ENCODE results near the gene DHX16.

DHX16 gene

DNA sequence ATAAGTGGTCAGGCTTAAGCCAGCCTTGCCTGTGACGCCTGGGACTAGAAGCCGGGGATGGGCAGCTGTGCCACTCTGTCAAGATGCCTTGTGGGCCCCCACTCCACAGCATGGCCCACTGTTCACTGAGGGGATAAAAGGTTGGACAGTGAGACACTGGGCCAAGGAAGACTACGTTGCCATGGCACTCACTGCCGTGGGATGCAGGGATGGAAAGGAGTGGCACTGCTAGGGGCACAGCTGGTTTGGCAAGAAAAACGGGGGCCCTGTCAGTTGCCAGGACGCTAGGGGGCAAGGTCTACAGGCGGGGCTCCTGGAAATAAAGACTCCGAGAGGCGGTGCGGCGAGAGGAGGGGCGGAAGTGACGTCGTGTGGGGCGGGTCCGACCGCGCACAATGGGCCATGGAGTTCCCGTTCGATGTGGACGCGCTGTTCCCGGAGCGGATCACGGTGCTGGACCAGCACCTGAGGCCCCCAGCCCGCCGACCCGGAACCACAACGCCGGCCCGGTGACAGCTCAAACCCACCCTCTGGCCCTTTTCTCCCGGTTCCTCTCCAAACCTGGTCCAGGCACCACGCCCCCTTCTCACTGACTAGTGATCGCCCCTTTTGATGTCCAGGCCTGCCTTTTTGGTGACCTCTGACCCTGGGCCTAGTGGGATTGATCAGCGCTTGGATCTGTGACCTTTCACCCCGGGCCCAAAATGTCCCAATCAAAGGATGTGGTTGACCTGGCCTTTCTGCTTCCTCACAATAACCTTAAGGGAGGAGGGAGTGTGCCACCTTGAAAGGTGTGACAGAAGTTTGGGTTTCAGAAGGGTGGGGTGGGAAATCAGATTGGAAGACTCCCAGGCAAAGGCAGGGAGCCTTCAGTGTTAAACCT, 46.1 kb downstream of the DHX16 start, which contains the start of gene ATAT1:
ATAT1 (plus strand) TSS at position 391 of the 883 bp plus-strand sequence.
- DNase-seq: peak; percentile 89

DNA sequence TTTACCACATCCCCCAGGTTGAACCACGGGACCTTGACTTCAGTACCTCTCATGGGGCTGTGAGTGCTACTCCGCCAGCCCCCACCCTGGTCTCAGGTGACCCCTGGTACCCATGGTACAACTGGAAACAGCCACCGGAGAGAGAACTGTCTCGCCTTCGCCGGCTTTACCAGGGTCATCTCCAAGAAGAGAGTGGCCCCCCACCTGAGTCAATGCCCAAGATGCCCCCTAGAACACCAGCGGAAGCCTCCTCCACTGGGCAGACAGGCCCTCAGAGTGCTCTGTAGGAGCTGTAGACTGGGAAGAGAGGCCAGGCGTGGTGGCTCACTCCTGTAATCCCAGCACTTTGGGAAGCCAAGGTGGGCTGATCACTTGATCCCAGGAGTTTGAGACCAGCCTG, 47.3 kb downstream of the DHX16 start:
- DNase-seq: no peak

DNA sequence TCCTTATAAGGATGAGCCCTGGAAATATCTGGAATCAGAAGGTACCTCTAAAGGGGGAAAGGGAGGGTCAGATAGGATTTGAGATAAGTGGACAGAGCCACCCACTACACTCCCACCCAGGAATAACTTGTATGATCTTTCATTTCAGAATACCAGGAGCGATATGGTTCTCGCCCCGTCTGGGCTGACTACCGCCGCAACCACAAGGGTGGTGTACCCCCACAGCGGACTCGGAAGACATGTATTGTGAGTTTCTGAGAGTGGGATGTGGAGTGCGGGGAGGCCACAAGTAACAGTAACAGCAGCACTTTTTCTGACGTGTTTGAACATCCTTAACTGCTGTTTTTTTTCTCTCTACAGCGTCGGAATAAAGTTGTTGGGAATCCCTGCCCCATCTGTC, 53.2 kb downstream of the DHX16 start:
- DNase-seq: no peak

DNA sequence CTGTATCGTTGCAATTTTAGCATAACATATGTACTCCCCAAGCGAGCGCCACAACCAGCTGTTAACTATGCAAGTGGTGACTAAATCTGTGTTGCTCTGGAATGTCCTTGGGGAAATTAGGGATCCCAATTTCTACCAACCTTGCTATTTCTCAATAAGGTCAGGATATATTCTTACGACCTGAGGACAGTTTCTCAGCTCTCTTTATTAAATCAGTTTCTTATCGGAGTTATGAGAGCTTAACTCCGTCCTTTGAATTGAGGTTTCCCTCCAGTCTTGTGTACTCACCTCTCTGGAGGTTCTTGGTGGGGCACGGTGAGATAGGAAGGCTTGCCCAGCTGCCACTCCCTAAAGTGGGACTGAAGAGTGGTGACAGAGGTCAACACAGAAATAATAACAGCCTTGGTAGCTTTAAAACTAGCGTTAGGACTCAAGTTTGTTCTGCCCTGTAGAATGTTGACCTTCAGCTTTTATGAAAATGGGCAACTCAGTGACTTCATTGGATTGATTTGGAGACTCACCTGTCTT, 54.5 kb downstream of the DHX16 start:
- no peak for DNase-seq

DNA sequence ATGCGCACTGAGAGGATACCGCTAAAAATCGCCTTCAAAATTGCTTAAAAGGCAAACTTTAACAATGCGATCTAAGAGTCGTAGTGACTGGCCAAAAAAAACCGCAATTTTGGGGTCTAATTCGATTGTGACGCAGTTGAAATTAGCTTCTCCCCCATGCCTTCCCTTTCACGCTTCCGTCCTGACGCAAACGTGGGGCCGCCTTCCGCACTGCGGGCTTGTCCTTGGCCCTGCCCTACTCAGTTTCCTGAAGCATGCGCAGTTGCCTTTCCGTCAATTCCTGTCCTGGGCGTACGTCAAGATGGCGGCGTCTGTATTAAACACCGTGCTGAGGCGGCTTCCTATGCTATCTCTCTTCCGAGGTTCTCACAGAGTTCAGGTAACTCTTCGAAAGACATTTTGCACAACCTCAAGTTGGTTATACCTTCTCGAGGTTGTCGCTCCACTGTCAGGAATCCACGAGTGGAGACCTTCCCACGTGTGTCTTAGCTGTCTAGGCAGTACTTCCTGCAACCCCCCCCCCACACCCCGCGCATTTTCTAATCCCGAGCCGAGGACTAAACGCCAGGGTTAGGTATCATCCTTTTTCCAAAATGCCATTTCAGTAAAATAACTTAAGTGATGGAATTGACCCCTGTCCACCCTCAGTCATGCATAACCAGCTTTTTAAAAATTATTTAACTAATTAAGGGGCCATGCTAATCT, 55.1 kb downstream of the DHX16 start, which contains the start of gene MRPS18B:
MRPS18B (plus strand) TSS at position 276 of the 705 bp plus-strand sequence; CDS start at position 302, 26 bp downstream.
- peak; percentile 98 for DNase-seq

GRCh38 chr6:30616811-30617564, 55.8 kb downstream of the DHX16 start, which contains the start of gene PPP1R10:
Gene PPP1R10 (minus strand): TSS chr6:30617243. CDS start chr6:30609944, 7,299 bp downstream.
- peak; percentile 100 for DNase-seq

DNA sequence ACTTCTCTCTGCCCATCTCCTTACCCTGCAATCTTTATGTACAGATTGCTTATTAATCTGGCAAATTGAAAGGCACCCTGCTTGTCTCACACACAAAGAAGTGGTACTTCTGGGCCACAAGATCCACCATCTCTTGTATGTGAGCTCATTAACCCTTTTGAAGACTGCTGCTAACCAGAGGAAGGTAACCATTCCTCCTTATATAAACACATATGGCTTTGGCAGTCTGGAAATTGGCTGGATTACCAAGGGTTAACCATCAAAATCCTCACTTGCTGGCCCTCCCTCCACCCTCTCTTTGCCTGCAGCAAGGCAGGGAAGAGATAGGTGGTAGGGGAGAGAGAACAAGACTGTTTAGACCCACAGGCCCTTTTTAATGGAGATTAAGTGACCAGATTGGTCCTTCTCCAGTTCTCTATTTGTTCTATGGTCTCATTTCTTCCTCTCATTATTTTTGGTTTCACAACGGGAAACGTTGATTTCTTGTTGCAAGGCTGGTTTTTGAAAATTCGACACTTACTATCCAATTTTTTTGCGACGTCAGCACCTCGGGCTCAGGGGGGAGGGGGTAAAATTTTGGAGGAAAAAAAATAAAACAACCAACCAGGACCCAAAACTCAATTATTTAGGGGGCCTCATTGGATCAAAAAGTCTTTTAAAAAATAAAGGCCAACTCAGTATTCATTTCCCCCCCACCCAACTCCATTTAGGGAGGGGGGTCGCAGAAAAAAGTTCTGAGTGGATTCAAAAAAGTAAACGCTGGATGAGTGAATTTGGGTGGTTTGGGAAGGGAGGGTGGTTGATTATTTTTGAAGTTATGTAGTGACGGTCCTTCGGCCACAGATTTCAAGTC, 56.6 kb downstream of the DHX16 start:
- peak; percentile 51 for DNase-seq

DNA sequence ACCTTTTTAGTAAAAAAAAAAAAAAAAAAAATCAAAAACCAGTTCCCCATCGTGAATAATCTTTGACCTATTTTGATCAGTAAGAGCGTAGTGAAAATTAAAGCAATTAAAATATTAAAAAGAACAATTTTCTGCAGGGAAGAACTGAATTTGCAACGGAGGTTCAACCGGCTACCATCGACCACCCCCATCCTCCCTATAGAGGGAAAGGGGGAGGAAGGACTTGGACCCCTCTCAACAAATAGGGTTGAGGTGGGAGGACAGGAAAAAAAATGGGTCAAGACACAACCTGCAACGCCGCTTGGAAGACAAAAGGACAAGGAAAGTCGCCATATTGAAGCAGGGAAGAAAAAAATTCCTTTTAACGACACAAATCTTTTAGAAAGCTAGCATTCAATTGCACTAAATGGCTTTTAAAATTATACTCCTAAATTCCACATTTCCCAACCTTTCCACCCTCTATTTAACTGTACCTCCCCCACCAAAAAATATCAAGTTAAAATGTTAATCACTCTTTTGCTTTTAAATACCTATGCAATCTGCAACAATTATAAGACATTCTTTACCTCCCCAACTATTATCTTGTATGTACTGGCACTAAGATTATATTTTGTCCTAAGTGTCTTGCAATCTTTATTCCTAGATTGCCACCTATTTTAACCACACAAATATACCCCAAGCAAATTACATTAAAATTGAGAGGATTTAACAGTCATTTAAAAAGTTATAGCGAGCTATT, 57.4 kb downstream of the DHX16 start:
- DNase-seq: peak; percentile 69

DNA sequence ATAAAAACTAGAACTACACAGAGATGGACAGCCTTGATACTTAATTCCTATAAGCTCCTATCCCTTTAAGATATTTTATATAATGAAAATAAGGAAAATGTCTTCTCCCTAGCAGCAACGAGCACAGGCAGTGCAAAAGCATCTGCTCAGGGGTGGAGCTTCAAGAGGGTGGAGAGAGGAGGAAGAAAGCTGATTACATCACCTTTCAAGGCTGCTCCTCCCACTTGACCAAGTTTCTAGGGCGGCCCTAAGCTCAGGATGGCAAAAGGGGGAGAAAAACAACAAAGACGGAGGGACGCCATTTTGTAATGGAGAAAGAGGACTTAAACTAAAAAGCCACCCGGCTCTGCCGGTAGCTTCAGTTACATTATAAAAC, 58.0 kb downstream of the DHX16 start:
- DNase-seq: peak; percentile 94

DNA sequence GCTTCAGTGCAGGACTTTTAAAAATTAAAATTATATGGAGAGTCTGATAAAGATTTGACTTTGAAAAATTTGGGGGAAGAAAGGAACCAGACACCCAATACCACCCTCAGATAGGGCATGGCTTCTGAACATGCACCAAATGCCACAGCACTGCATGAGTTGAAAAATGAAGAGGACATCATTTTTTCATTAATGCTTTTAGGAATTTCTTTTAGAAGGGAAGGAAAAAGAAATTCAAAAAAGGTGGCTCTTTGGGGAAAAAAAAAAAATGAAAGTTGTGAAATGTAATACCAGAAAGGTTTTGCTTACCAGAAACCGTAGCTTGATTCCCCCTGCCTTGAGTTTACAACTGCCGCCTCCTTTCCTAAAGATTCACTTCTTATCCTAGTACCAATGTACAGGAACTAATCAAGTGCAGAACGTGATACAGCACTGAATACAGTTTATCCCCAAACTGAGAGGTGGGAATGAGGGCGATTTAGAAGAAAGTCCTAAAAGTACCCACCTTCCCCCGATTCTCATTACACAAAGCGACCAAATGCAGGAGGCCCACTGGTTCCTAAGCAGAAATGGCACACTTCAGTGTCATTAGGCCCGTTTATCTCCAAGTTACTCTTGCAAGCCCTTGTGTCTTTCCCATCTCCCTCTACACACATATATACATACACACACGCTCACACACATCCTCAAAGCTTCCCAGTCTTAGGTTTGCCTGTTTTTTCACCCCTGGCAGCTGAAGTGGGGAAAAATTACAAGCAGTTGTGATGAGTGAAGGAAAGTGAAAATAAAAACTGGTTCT, 58.6 kb downstream of the DHX16 start:
- no peak for DNase-seq

DNA sequence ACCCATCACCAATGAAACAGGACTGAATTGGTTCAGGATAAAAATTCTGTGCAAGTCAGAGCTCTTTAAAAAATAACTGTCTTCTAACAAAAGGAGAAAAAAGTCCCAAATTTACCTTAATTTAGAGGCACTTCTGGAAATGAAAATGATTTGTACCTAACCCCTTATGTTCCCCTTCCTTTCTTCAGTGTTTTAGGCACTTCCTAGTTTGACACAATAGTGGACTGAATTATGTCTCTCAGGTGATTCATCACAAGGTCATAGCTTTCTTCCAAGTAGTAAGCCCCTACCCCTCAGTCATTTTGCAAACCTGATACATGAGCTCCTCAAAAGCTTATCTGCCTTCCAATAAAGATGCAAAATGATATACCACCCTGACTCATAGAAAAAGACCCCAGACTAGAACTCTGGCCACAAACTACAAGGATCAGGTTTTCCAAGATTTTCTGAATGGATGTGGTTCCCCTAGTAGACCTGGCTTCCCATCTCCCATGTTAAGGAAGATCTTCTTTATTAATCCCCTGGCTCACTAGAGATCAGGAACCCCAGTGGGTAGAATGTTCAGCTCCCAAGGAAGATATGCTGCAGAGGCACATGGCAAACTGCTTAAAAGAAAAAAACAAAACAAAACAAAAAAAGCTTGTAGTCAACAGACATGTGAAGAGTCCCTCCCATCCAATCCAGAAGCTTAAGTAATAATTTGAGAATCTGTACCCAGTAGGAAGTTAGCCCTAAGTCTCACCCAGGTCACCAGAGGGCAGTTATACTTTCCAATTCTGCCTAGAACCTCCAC, 59.4 kb downstream of the DHX16 start:
- DNase-seq: peak; percentile 35

DNA sequence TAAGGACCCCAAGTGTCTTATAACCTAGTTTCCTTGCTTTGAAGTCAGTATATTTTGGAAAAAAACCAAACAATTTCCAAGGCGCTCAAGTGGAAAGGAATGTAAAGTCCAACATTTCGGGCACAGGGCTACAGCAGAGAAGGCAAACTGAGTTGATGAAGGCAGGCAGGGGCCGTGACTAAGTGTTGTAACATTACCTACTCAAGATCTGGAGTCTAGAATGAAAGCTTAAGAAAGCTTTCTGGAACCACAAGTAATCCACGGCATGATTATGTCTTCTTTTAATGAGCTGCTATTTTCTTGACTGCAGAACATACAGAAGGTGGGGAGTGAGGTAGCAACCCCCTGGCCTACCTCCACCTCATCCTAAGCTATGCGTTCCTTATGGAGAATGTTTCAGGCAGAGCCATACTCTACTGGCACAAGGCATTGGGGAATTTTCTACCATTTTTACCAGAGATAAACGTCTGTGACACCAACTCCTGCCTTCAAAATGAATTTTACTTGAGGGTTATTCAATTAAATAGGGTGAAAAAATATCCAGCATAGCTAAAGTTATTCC, 60.0 kb downstream of the DHX16 start:
- no peak for DNase-seq

- no peak for DNase-seq
Measured at GRCh38 chr6:30612213-30612612, 60.6 kb downstream of the DHX16 start.

- DNase-seq: no peak
Measured at GRCh38 chr6:30611856-30612194, 61.0 kb downstream of the DHX16 start.

GRCh38 chr6:30611150-30611855, 61.5 kb downstream of the DHX16 start:
- no peak for DNase-seq

DNA sequence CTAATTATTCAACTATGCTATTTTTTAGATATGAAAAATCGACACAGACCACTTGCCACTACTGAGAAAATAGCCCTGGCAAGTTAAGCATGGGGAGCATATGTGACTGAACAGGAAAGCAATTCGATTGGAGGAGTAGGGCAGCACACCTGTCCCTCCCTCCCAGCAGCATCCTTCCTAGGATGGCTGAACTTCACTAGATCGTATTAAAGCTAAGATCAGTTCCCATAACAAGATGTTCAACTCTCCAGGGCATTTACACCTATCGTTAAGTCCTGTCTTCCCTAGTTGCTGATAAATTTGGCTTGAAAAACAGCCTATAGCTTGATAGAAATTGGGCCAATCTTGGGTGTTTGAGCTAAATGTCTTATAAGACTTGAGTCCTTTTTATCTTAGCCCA, 62.7 kb downstream of the DHX16 start:
- no peak for DNase-seq

DNA sequence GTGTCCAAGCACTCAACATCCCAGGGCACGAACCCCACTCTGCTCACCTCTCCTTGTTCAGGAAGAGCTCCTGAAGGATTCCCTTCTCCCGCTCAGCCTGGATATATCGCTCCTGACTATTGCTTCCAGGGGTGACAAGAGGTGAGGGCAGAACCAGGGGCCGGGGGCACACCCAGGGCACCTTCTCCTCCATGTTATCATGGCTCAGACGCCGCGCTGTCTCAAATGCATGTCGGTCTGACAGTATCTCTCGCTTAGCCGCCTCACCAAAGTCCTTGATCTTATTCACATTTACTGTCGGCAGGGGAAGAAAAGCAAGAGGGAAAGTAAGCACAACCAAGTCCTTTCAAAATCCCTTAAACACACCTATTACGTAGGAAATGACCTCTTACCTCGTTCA, 68.8 kb downstream of the DHX16 start:
- no peak for DNase-seq
